Panc1 (cell line): ENCODE measurements around the gene FAM89A.

Experiments
- CTCF ChIP-seq: fragments of 450-650 bp; IDR thresholded peaks from 2 replicates; pipeline ENCODE4 v1.5.1; 2017; ENCODE audit warnings: mild to moderate bottlenecking
- POLR2AphosphoS5 ChIP-seq: IDR thresholded peaks from 2 replicates; pipeline ENCODE4 v1.6.1; 2012; ENCODE audit warnings: mild to moderate bottlenecking, low read depth, low read length, moderate library complexity
- REST ChIP-seq, 2 experiments: IDR thresholded peaks; 2 replicates each; pipeline ENCODE4 v1.6.1; 2011 to 2012; ENCODE audit warnings: low read depth in 2 of 2, control low read depth in 1 of 2, low read length in 1 of 2, mild to moderate bottlenecking in 1 of 2, moderate library complexity in 1 of 2; ENCODE audit not compliant: insufficient read depth in 1 of 2

GRCh38 chr1:231020139-231020601 lies 19.9 kb downstream of the FAM89A start:
- TF ChIP-seq POLR2AphosphoS5 (no peak), CTCF (no peak), REST (IDR thresholded peaks at IDR 0.05; ENCODE audit: insufficient read depth in 1 of 2, low read depth in 2 of 2, low read length in 1 of 2) (no peak)
